Endothelial cell of umbilical vein (primary cell): ENCODE data around the gene ARHGAP15. TPM values are rescaled to one million over a fixed set of nuclear protein-coding genes. Genes with fewer than 3 reads are reported as not detected.

Experiments used
- BruUV-seq: library from RNA; stranded (reverse); fragments of 400-500 nt; replicated peaks from 2 replicates; lab custom pipeline; 2021; lab: Mats Ljungman, UMichigan
- CTCF ChIA-PET: fragments of 300-600, 350-600 bp; sonication (Branson Sonifier 250); formaldehyde crosslinking; loops from one replicate; lab custom pipeline; 2021; ENCODE audit warnings: antibody characterized with exemption, inconsistent platforms; lab: Charles Lee
- POLR2A ChIA-PET: fragments of 300-600, 350-600 bp; sonication (Branson Sonifier 250); formaldehyde crosslinking; loops from one replicate; lab custom pipeline; 2021; ENCODE audit warnings: antibody characterized with exemption, inconsistent platforms; lab: Charles Lee
- DNase-seq: peaks from one replicate; pipeline ENCODE4 v3.0.0-alpha.2; 2011; ENCODE audit warnings: low read depth, low spot score
- FAIRE-seq: peaks from 2 replicates; lab custom pipeline; 2011; peaks lifted over from hg19 to GRCh38; lab: Jason Lieb, UNC
- H2AFZ ChIP-seq: 2 replicates; pipeline ENCODE4 v1.6.0; 2012; ENCODE audit warnings: low read depth, low read length, control low read depth, inconsistent platforms
- H3K27ac ChIP-seq: 2 replicates; pipeline ENCODE4 v1.5.1; 2011; ENCODE audit warnings: low read depth, mild to moderate bottlenecking, control low read depth, low read length, moderate library complexity; ENCODE audit not compliant: insufficient read depth
- H3K27me3 ChIP-seq, 2 experiments: 2 replicates each; pipeline versions ENCODE4 v1.6.0 to v1.6.1; 2011; ENCODE audit warnings: low read length in 2 of 2, mixed read lengths in 1 of 2; ENCODE audit not compliant: control insufficient read depth in 2 of 2, insufficient read depth in 2 of 2
- H3K36me3 ChIP-seq, 2 experiments: 2 replicates in 1 of 2; 3 replicates in 1 of 2; pipeline ENCODE4 v1.5.1; 2011; ENCODE audit warnings: low read length in 2 of 2, mild to moderate bottlenecking in 1 of 2, moderate library complexity in 1 of 2; ENCODE audit not compliant: control insufficient read depth in 2 of 2, insufficient read depth in 2 of 2; ENCODE audit errors: extremely low read depth in 1 of 2
- H3K4me1 ChIP-seq: 3 replicates; pipeline ENCODE4 v1.5.1; 2011; ENCODE audit warnings: mild to moderate bottlenecking, low read length; ENCODE audit not compliant: control insufficient read depth, insufficient read depth; ENCODE audit errors: extremely low read depth
- H3K4me2 ChIP-seq: 2 replicates; pipeline ENCODE4 v1.6.1; 2011; ENCODE audit warnings: low read length, control low read depth, mixed read lengths; ENCODE audit not compliant: insufficient read depth
- H3K4me3 ChIP-seq, 3 experiments: fragments of 200-600 bp in 1 of 3; sonication (generic), shearing (Covaris generic) in 1 of 3; replicated peaks in 1 of 3; 2 replicates each; pipeline ENCODE4 v1.5.1; 2011 to 2016; ENCODE audit warnings: control low read depth in 3 of 3, low read length in 3 of 3, mild to moderate bottlenecking in 2 of 3, inconsistent platforms in 1 of 3, low read depth in 1 of 3, moderate library complexity in 1 of 3; ENCODE audit not compliant: insufficient read depth in 1 of 3
- H3K79me2 ChIP-seq: 2 replicates; pipeline ENCODE4 v1.6.0; 2012; ENCODE audit warnings: low read length, inconsistent platforms; ENCODE audit not compliant: control insufficient read depth, insufficient read depth
- H3K9ac ChIP-seq: replicated peaks from 2 replicates; pipeline ENCODE3; 2011; ENCODE audit warnings: low read length, control low read depth; ENCODE audit not compliant: insufficient read depth; ENCODE audit errors: extremely low read depth
- H3K9me1 ChIP-seq: replicated peaks from 3 replicates; pipeline ENCODE4 v1.6.0; 2011; ENCODE audit warnings: mild to moderate bottlenecking, low read length; ENCODE audit not compliant: control insufficient read depth, insufficient read depth; ENCODE audit errors: extremely low read depth
- H3K9me3 ChIP-seq: replicated peaks from 2 replicates; pipeline ENCODE4 v1.5.1; 2012; ENCODE audit warnings: low read length, inconsistent platforms; ENCODE audit not compliant: control insufficient read depth, insufficient read depth
- H4K20me1 ChIP-seq: replicated peaks from 2 replicates; pipeline ENCODE3; 2011; ENCODE audit warnings: mild to moderate bottlenecking, low read length; ENCODE audit not compliant: control insufficient read depth, insufficient read depth; ENCODE audit errors: extremely low read depth
- CTCF ChIP-seq, 2 donors: IDR thresholded peaks; 1 replicate in 1 of 2; 2 replicates in 1 of 2; pipeline ENCODE4 v1.5.1; 2011; ENCODE audit warnings: low read length in 2 of 2, mild to moderate bottlenecking in 2 of 2, moderate library complexity in 2 of 2, control low read depth in 1 of 2, inconsistent platforms in 1 of 2, low read depth in 1 of 2; ENCODE audit not compliant: insufficient read depth in 1 of 2; ENCODE audit errors: extremely low read depth in 1 of 2
- EZH2 ChIP-seq: IDR thresholded peaks from 2 replicates; pipeline ENCODE4 v1.6.1; 2012; ENCODE audit warnings: borderline replicate concordance, low read depth, mild to moderate bottlenecking, moderate library complexity, low read length, inconsistent platforms; ENCODE audit not compliant: severe bottlenecking
- FOS ChIP-seq: IDR thresholded peaks from 2 replicates; pipeline ENCODE4 v1.6.1; 2011; ENCODE audit warnings: mild to moderate bottlenecking, low read length, moderate library complexity, borderline replicate concordance; ENCODE audit not compliant: insufficient read depth
- GATA2 ChIP-seq: IDR thresholded peaks from 2 replicates; pipeline ENCODE4 v1.7.0; 2011; ENCODE audit warnings: low read depth, mild to moderate bottlenecking, moderate library complexity, mixed read lengths, low read length; ENCODE audit not compliant: insufficient read length, insufficient read depth
- JUN ChIP-seq: IDR thresholded peaks from 2 replicates; pipeline ENCODE4 v1.6.1; 2011; ENCODE audit warnings: borderline replicate concordance, low read depth; ENCODE audit not compliant: insufficient read length, insufficient read depth
- MAX ChIP-seq: IDR thresholded peaks from 2 replicates; pipeline ENCODE4 v1.6.1; 2011; ENCODE audit not compliant: insufficient read depth, insufficient read length
- MYC ChIP-seq: IDR thresholded peaks from one replicate; pipeline ENCODE4 v1.6.1; 2011; ENCODE audit warnings: mild to moderate bottlenecking, low read depth, low read length
- POLR2A ChIP-seq: IDR thresholded peaks from 2 replicates; pipeline ENCODE4 v1.6.1; 2012; ENCODE audit warnings: low read depth, mild to moderate bottlenecking, control low read depth, low read length
- POLR2AphosphoS5 ChIP-seq: IDR thresholded peaks from 2 replicates; pipeline ENCODE4 v1.6.1; 2012; ENCODE audit warnings: low read depth, mild to moderate bottlenecking, control low read depth, low read length, moderate library complexity; ENCODE audit not compliant: insufficient read depth
- dilution Hi-C: fragments of 300-500 bp; cut with MboI; formaldehyde crosslinking; loops from one replicate; pipeline ENCODE4 v1.15.0; 2019; ENCODE audit warnings: low sequenced_read_pairs; ENCODE audit not compliant: extremely low pct_ligation_motif_present
- intact Hi-C: fragments of 100-400 bp; cut with micrococcal nuclease; formaldehyde crosslinking; loops from one replicate; pipeline ENCODE4 v1.10.0; 2022
- polyA plus RNA-seq, 4 experiments: library from polyadenylated mRNA; depleted of rRNA in 3 of 4; stranded (reverse) in 3 of 4; unstranded in 1 of 4; fragments of >200 nt; gene quantifications; 2 replicates each; pipeline versions ENCODE4 v1.2.1 to v1.2.3, GENCODE V29; 2011 to 2012; ENCODE audit warnings: missing spikeins in 1 of 4
- total RNA-seq: library from RNA; stranded (reverse); gene quantifications from 2 replicates; pipeline ENCODE4 v1.2.3, GENCODE V29; 2021

Gene ARHGAP15
- total and polyA plus RNA-seq, 2 donors (not counting 3 experiments of a cell fraction or from before 2014, with no cell fraction given): not detected

- POLR2A ChIA-PET: no interaction called here
- H3K4me2 ChIP-seq: peak overlapping the region; percentile 18
- H3K9me1 ChIP-seq: no peaks in the 10 kb centered on the region
- no peak overlapping the region for H3K9ac ChIP-seq
- dilution Hi-C loops: no loop called here
- no peaks in the 10 kb centered on the region for H3K4me1 ChIP-seq
- H3K79me2 ChIP-seq: no peaks in the 10 kb centered on the region
- DNase-seq (peak; percentile 29), FAIRE-seq (no peak)
- no peak overlapping the region for H2AFZ ChIP-seq
- CTCF ChIA-PET: interaction anchor here (0.8 to 1.5 kb wide), 6 partner anchors 10 to 125 kb away, joined by 3 to 5 read pairs (median 4); no protein-coding TSS in a partner anchor
- BruUV-seq: no TSS peak
- H3K9me3 ChIP-seq: no peaks in the 10 kb centered on the region
- TF ChIP-seq GATA2: no peak
- no peak for TF ChIP-seq MYC
- no peak for TF ChIP-seq CTCF (IDR thresholded peaks at IDR 0.05; ENCODE audit: extremely low read depth in 1 of 2, insufficient read depth in 1 of 2, low read depth in 1 of 2, low read length in 2 of 2)
- no peak for TF ChIP-seq EZH2
- no peak for TF ChIP-seq JUN
- TF ChIP-seq POLR2AphosphoS5: no peak
- no peak for TF ChIP-seq POLR2A
- no peak for TF ChIP-seq FOS
- TF ChIP-seq MAX: no peak
- no peak overlapping the region for H3K27ac ChIP-seq
- H3K36me3 ChIP-seq: no peaks in the 10 kb centered on the region
- H4K20me1 ChIP-seq: no peaks in the 10 kb centered on the region
- H3K4me3 ChIP-seq: no peak overlapping the region
- intact Hi-C loops: loop anchor here (2.0 kb wide), 1 partner anchor 122 kb away; no protein-coding TSS in a partner anchor
- H3K27me3 ChIP-seq: peaks cover 6% of the 10 kb centered on the region in 2 experiments
These were observed 29.6 kb downstream of the ARHGAP15 start for GRCh38 chr2:143158551-143159485.
